Muscle layer of colon (tissue), 2 donors: ENCODE data around the gene FERMT2.
A peak's percentile ranks its signal among the peaks of the same experiment; 100 is the strongest.
"Not testable (repeated sequence)": the region's sequence is repeated elsewhere in the genome, so short reads cannot be mapped to it uniquely, and the experiment has no call there.

Experiments used
- H3K27ac ChIP-seq: one replicate; pipeline ENCODE4 v1.7.0; 2013; ENCODE audit warnings: low read depth, mild to moderate bottlenecking, low read length, moderate library complexity
- H3K27me3 ChIP-seq, 2 donors: one replicate each; pipeline ENCODE4 v1.7.0; 2013; ENCODE audit warnings: low read length in 2 of 2, mild to moderate bottlenecking in 2 of 2; ENCODE audit not compliant: insufficient read depth in 2 of 2, control insufficient read depth in 1 of 2
- H3K36me3 ChIP-seq: one replicate; pipeline ENCODE4 v1.7.0; 2013; ENCODE audit warnings: mild to moderate bottlenecking, low read length; ENCODE audit not compliant: insufficient read depth
- H3K4me1 ChIP-seq: one replicate; pipeline ENCODE4 v1.7.0; 2013; ENCODE audit warnings: mild to moderate bottlenecking, low read length; ENCODE audit not compliant: insufficient read depth
- H3K4me3 ChIP-seq, 2 donors: one replicate each; pipeline ENCODE4 v1.7.0; 2013; ENCODE audit warnings: low read length in 2 of 2, low read depth in 1 of 2, mild to moderate bottlenecking in 1 of 2, moderate library complexity in 1 of 2
- H3K9ac ChIP-seq: one replicate; pipeline ENCODE4 v1.7.0; 2013; ENCODE audit warnings: low read length
- H3K9me3 ChIP-seq: one replicate; pipeline ENCODE4 v1.7.0; 2013; ENCODE audit warnings: mild to moderate bottlenecking, low read length
- donor health status: abdominal sarcoma.
- donor health status: Adenocarcinoma of cecum.

FERMT2 gene

GRCh38 chr14:52937306-52937705 lies 13.5 kb downstream of the FERMT2 start:
- no peaks in the 10 kb centered on the region for H3K27me3 ChIP-seq
- H3K4me3 ChIP-seq: peak overlapping the region in 1 of 2 donors; percentile 3
- H3K9ac ChIP-seq: no peak overlapping the region
- peaks cover 70% of the 10 kb centered on the region for H3K4me1 ChIP-seq
- H3K9me3 ChIP-seq: no peaks in the 10 kb centered on the region
- H3K36me3 ChIP-seq: no peaks in the 10 kb centered on the region
- no peak overlapping the region for H3K27ac ChIP-seq

- Histone ChIP-seq H3K27ac (no peak overlapping the region), H3K4me1 (peaks cover 69% of the 10 kb centered on the region), H3K27me3 (no peaks in the 10 kb centered on the region), H3K9me3 (no peaks in the 10 kb centered on the region), H3K4me3 (no peak overlapping the region), H3K9ac (no peak overlapping the region), H3K36me3 (no peaks in the 10 kb centered on the region)
These were observed 14.4 kb downstream of the FERMT2 start for GRCh38 chr14:52936437-52936836.

GRCh38 chr14:52935833-52936232 lies 15.0 kb downstream of the FERMT2 start:
- no peak overlapping the region for H3K4me3 ChIP-seq
- H3K27me3 ChIP-seq: no peaks in the 10 kb centered on the region

GRCh38 chr14:52934762-52935161 lies 16.1 kb downstream of the FERMT2 start:
- peaks cover 70% of the 10 kb centered on the region for H3K4me1 ChIP-seq
- H3K9me3 ChIP-seq: no peaks in the 10 kb centered on the region
- no peaks in the 10 kb centered on the region for H3K36me3 ChIP-seq
- no peak overlapping the region for H3K9ac ChIP-seq
- no peak overlapping the region for H3K4me3 ChIP-seq
- no peak overlapping the region for H3K27ac ChIP-seq
- no peaks in the 10 kb centered on the region for H3K27me3 ChIP-seq

More at GRCh38 chr14:52935833-52936232, 15.0 kb downstream of the FERMT2 start:
- H3K9ac ChIP-seq: no peak overlapping the region
- no peaks in the 10 kb centered on the region for H3K36me3 ChIP-seq
- peaks cover 72% of the 10 kb centered on the region for H3K4me1 ChIP-seq
- no peak overlapping the region for H3K27ac ChIP-seq
- no peaks in the 10 kb centered on the region for H3K9me3 ChIP-seq

- H3K27ac ChIP-seq: no peak overlapping the region
- no peaks in the 10 kb centered on the region for H3K36me3 ChIP-seq
- H3K4me1 ChIP-seq: peaks cover 68% of the 10 kb centered on the region
These were observed 21.6 kb downstream of the FERMT2 start for GRCh38 chr14:52929192-52929807.

GRCh38 chr14:52926953-52927352 lies 23.9 kb downstream of the FERMT2 start:
- Histone ChIP-seq H3K27me3 (no peaks in the 10 kb centered on the region), H3K4me3 (no peak overlapping the region), H3K27ac (no peak overlapping the region), H3K4me1 (peaks cover 81% of the 10 kb centered on the region), H3K36me3 (no peaks in the 10 kb centered on the region), H3K9ac (no peak overlapping the region), H3K9me3 (no peaks in the 10 kb centered on the region)

More at GRCh38 chr14:52929192-52929807, 21.6 kb downstream of the FERMT2 start:
- H3K4me3 ChIP-seq: no peak overlapping the region
- no peak overlapping the region for H3K9ac ChIP-seq
- H3K9me3 ChIP-seq: no peaks in the 10 kb centered on the region
- H3K27me3 ChIP-seq: no peaks in the 10 kb centered on the region

GRCh38 chr14:52923902-52924575 lies 26.8 kb downstream of the FERMT2 start:
- Histone ChIP-seq H3K9ac (no peak overlapping the region), H3K27me3 (no peaks in the 10 kb centered on the region), H3K4me3 (no peak overlapping the region), H3K27ac (no peak overlapping the region), H3K36me3 (no peaks in the 10 kb centered on the region), H3K4me1 (peaks cover 87% of the 10 kb centered on the region), H3K9me3 (no peaks in the 10 kb centered on the region)

- Histone ChIP-seq H3K9me3 (no peaks in the 10 kb centered on the region), H3K9ac (no peak overlapping the region), H3K4me3 (no peak overlapping the region), H3K4me1 (peaks cover 85% of the 10 kb centered on the region), H3K36me3 (no peaks in the 10 kb centered on the region), H3K27me3 (no peaks in the 10 kb centered on the region), H3K27ac (no peak overlapping the region)
These were observed 28.2 kb downstream of the FERMT2 start for GRCh38 chr14:52922656-52923055.

GRCh38 chr14:52922059-52922458 lies 28.8 kb downstream of the FERMT2 start:
- Histone ChIP-seq H3K4me1 (peaks cover 80% of the 10 kb centered on the region), H3K9ac (no peak overlapping the region), H3K36me3 (no peaks in the 10 kb centered on the region), H3K9me3 (no peaks in the 10 kb centered on the region), H3K27me3 (no peaks in the 10 kb centered on the region), H3K27ac (peak overlapping the region; percentile 25), H3K4me3 (no peak overlapping the region)

- not testable (repeated sequence) for H3K9ac ChIP-seq, H3K27ac ChIP-seq, H3K4me3 ChIP-seq, H3K9me3 ChIP-seq, H3K27me3 ChIP-seq, H3K36me3 ChIP-seq
- peaks cover 77% of the 10 kb centered on the region for H3K4me1 ChIP-seq
These were observed 30.4 kb downstream of the FERMT2 start for GRCh38 chr14:52920411-52920810.

- peaks cover 77% of the 10 kb centered on the region for H3K4me1 ChIP-seq
- no peaks in the 10 kb centered on the region for H3K36me3 ChIP-seq
- H3K27me3 ChIP-seq: no peaks in the 10 kb centered on the region
- H3K4me3 ChIP-seq: no peak overlapping the region
- H3K9ac ChIP-seq: no peak overlapping the region
- no peak overlapping the region for H3K27ac ChIP-seq
- H3K9me3 ChIP-seq: no peaks in the 10 kb centered on the region
These were observed 30.9 kb downstream of the FERMT2 start for GRCh38 chr14:52919971-52920370.

- Histone ChIP-seq H3K4me1 (peaks cover 63% of the 10 kb centered on the region), H3K36me3 (peaks cover 5% of the 10 kb centered on the region), H3K27ac (no peak overlapping the region), H3K9ac (no peak overlapping the region), H3K4me3 (no peak overlapping the region), H3K27me3 (no peaks in the 10 kb centered on the region), H3K9me3 (no peaks in the 10 kb centered on the region)
These were observed 32.4 kb downstream of the FERMT2 start for GRCh38 chr14:52918486-52918885.
